Measurements from ENCODE around the gene NASP.

NASP gene

GRCh38 chr1:45583666-45584350 lies at the start of gene NASP:
NASP (plus strand) TSS chr1:45584041; CDS start chr1:45584147, 106 bp downstream.
- peak; percentile 89 to 94 for DNase-seq

DNA sequence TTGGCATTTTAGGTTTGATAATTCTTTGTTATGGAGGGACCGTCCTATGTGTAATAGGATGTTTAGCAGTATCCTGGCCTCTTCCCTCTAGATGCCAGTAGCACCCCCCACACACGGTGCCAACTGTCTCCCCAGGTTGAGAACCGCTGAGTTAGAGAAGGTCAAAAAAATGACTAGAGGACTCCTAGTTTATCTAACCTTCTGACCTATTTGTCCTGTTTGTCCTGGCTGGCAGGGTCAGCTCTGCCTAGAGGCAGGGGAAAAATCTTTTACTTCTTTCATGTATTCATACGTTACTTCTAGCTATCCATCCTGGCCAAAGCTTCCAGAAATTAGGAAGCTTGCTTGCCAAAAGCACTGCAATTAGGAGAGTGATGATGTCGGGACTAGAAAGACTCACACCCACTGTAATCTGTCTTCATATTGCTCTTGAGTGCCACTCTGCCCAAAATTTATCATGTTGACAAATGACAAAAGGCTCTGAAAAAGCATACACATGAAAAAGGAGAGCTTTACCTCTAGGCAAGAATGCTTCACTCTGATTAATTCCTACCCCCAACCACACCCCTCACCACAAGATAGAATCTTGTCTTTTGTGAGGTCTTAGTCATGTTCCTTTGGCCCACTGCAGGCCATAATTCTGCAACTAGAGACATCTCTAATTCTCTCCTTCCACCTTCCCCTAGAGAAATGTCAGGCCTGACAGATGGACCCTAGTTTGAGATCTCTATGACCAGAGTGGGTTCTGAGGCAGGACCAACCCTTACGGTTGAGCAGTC lies 47.7 kb upstream of the NASP start:
- no peak for DNase-seq

GRCh38 chr1:45536886-45537285 lies 47.0 kb upstream of the NASP start:
- DNase-seq = no peak

GRCh38 chr1:45541193-45541592 lies 42.6 kb upstream of the NASP start:
- no peak for DNase-seq

- peak in 1 of 2 donors; percentile 26 for DNase-seq
Measured at GRCh38 chr1:45542591-45542990, 41.2 kb upstream of the NASP start.

- peak; percentile 78 to 84 for DNase-seq
Measured at GRCh38 chr1:45543581-45544417, 40.0 kb upstream of the NASP start.

- no peak for DNase-seq
Measured at GRCh38 chr1:45544530-45544929, 39.3 kb upstream of the NASP start.

DNA sequence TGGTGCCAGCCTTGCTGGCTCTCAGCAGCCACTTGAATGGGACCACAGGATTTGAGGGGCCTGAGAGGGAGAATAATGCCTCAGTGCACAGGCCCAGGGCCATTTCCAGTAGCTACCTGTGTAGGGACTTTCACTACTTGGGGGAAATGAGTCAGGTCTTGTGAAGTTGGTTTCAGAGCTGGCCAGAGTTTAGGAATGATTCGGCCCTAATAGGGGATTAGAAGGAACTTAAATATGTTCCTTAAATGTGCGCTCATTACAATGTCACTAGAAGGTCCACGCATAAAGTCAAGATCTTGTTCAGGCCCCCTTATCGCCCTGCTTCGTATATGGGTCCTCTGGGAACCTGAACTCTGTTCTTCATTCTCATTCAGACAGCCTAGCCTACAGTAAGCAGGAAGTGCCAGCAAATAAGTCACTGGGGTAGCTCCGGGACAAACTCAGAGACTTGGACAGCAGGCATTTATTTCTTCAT lies 38.8 kb upstream of the NASP start:
- DNase-seq = no peak

- DNase-seq = no peak
Measured at GRCh38 chr1:45545553-45546310, 38.1 kb upstream of the NASP start.

GRCh38 chr1:45550401-45551351 lies 33.2 kb upstream of the NASP start, which contains the start of gene AKR1A1:
AKR1A1 (plus strand) TSS chr1:45550826; CDS start chr1:45561795, 10,969 bp downstream.
- peak; percentile 85 to 87 for DNase-seq

DNA sequence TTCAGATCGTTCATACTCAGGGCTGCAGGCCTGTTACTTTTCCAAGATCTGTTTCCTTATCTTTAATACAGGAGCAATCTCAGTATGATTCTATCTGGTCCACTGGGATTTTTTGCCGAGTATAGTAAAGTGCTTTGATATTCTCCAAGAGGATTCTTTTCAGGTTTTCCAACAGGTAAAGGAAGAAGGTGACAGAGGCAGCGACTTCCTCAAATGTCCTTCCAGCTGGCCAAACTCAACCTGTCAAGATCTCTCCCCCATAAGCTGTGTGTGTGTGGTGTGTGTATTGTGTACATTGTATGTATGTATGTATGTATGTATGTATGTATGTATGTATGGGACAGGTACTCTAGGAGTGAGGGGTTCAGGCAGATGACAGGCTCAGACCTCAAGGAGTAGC lies 32.2 kb upstream of the NASP start:
- DNase-seq = no peak

- no peak for DNase-seq
Measured at GRCh38 chr1:45552331-45552730, 31.5 kb upstream of the NASP start.

- no peak for DNase-seq
Measured at GRCh38 chr1:45554198-45554597, 29.6 kb upstream of the NASP start.

- no peak for DNase-seq
Measured at GRCh38 chr1:45557422-45557944, 26.4 kb upstream of the NASP start.

DNA sequence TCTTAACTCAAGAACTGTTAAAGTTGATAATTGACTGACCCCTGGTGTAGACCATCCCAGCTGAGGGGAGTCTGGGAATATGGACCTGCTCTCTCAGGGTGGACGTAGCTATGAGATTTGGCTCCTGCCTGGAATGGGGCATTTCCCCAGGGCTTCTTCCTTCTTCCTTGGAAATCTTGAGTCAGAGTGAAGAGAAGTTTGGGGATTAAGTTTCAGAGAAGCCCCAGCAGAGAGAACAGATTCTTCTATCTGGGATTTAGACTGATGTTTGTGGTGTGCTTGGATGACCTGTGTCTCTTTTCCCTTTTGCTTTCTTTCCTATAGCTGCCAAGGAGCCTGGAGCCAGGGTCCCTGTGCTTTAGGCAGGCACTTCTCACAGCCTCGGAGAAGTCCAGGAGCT lies 20.0 kb upstream of the NASP start:
- no peak for DNase-seq

GRCh38 chr1:45566722-45567121 lies 17.1 kb upstream of the NASP start:
- DNase-seq = no peak

DNA sequence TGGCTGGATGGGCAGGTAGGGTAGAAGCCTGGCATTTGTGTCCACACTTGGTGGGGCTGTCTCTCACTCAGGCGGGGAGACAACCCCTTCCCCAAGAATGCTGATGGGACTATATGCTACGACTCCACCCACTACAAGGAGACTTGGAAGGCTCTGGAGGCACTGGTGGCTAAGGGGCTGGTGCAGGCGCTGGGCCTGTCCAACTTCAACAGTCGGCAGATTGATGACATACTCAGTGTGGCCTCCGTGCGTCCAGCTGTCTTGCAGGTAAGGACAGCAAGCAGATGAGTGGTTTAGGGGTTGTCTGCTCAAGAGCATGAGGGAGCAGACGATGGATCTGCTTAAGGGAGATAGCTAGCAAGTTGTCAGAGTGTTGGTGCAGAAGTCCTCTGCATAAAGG lies 15.9 kb upstream of the NASP start:
- DNase-seq = no peak

DNA sequence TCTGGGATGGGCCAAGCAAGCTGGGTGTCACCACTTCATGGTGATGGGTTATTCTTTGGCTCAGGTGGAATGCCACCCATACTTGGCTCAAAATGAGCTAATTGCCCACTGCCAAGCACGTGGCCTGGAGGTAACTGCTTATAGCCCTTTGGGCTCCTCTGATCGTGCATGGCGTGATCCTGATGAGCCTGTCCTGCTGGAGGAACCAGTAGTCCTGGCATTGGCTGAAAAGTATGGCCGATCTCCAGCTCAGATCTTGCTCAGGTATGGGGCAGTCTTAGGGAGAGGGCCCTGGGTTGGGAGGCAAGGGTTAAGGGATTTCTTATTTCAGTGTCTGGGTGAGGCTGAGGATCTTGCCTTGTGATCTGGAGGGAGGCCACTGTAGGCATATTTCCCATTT lies 15.4 kb upstream of the NASP start:
- no peak for DNase-seq

GRCh38 chr1:45569571-45569961 lies 14.3 kb upstream of the NASP start:
- DNase-seq = no peak

DNA sequence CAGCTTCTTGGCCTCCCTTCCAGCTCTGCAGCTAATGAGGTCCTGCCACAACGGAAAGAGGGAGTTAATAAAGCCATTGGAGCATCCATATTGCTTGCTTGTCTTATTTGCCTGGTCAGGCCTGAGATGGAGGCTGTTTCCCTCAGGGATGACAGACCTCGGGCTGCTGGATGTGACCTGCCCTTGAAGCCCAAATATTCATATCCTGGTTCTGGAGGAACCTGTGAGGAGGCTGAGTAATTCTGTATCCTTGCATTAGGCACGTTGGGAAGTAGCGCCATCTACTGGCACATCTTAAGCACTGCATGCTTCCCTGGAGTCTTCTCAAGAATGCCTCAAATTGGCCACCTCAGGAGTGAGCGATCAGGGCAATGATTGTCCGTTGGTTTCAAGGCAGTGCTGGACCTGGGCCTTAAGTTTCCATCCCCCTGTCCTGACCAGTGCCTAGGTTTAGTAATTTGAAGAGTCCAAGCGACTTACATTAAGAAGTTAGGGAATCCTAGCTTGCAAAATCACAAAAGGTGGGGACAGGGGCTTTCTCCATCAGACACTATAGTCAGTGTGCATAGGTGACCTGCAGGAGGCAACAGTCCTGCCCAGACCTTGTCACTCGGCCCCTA lies 13.8 kb upstream of the NASP start:
- peak; percentile 73 to 78 for DNase-seq

DNA sequence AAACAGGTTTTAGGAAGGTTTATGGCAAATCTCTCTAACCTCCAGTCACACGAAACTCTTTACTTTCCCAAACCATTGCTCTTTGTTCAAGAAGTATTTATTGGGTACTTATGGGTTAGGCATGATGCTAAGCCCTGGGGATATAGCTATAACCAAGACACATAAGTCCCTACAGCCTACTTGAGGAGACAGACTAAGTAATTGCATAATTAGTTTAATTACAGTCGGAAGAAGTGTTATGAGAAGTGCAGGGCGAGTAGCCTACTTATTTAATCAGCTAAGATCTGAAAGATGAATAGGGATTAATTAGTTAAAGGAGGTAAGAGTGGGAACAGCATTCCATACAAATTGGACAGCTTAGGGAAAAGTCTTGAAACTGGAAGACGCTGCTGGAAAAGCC lies 13.2 kb upstream of the NASP start:
- no peak for DNase-seq
